GM18507 (cell line): ENCODE measurements around the gene GRB2.

ENCODE experiments used
- DNase-seq: peaks from one replicate; pipeline ENCODE4 v3.0.0; 2011; ENCODE audit warnings: low read depth; ENCODE audit not compliant: insufficient read length; ENCODE audit errors: extremely low spot score
- FAIRE-seq: peaks from 2 replicates; lab custom pipeline; 2011; peaks lifted over from hg19 to GRCh38; lab: Jason Lieb, UNC

The GRB2 gene

DNA sequence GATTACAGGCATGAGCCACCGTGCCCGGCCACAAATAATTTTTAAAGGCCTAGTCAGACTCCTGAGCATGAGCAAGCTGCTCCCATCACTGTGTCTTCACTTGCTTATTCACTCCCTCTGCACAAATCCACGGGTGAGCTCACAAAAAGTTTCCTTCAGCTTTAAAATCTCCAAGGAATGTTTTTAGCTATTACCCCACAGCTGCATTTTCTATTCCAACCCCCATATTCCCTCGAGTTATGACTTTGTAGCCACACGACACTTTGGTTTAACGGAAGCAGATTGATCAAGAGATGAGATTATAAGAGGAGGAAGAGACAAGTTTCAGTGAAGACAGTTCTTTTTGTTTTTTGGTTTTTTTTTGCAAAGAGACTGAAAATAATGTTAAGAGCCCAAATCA lies 67.1 kb downstream of the GRB2 start:
- peak; percentile 74 for FAIRE-seq
- DNase-seq, result no peak

- FAIRE-seq, result no peak
- no peak for DNase-seq
Observed at GRCh38 chr17:75335315-75335714, 70.2 kb downstream of the GRB2 start.

GRCh38 chr17:75334723-75335122 lies 70.8 kb downstream of the GRB2 start:
- FAIRE-seq (no peak), DNase-seq (no peak)

GRCh38 chr17:75331671-75332070 lies 73.8 kb downstream of the GRB2 start:
- no peak for FAIRE-seq
- DNase-seq, result no peak

GRCh38 chr17:75327757-75328156 lies 77.7 kb downstream of the GRB2 start:
- no peak for FAIRE-seq

DNA sequence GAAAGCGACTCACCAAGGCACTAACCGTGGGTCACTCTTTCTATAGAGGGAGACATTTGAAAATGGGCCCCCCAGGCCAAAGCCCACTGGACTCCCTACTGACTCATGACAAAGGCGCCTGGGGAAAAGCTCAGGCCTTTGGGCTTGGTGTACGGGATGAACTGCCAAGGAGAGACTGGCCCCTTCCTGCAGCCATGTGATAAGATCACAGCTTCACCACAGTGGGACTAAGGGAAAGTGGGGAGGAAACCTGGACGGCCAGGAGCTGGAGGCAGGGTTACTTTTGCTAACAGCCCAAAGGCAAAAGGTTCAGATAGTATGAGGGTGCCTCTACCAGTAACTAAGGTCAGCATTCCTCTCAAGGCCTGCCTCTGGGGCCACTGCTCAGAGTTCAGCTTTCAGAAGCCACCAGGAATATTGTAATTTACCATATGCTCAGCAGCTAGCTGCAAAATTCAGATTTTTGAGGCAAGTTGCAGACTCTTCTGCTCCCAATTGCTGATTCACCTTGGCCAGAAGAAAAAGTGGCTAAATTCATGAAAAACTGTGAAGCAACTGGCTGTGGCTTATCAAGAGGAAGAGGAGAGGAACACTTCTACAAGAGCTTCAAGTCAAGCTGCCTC lies 79.1 kb downstream of the GRB2 start:
- no peak for FAIRE-seq

More at GRCh38 chr17:75327757-75328156, 77.7 kb downstream of the GRB2 start:
- DNase-seq, result no peak

DNA sequence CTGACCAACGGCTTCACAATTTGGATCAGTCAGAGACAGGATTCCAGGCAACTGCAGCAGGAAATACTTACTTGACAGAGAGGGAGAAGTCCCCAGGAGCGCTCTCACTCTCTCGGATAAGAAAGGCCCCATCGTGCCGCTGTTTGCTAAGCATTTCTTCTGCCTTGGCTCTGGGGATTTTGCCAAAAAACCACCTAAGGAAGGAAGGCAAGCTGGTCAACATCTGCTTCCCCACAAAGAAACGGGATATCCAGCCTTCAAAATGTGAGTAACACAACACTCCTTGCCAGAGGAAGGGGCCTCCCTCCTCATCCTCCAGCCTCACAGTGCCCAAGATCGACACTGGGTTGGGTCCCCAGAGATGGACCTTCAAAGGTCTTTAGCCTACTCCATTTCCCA lies 79.7 kb downstream of the GRB2 start:
- FAIRE-seq, result no peak
- no peak for DNase-seq

More for the DNA sequence above, 79.1 kb downstream of the GRB2 start:
- DNase-seq, result no peak

GRCh38 chr17:75325348-75325747 lies 80.1 kb downstream of the GRB2 start:
- FAIRE-seq (no peak), DNase-seq (no peak)

- DNase-seq (no peak), FAIRE-seq (no peak)
Observed at GRCh38 chr17:75321506-75321905, 84.0 kb downstream of the GRB2 start.

DNA sequence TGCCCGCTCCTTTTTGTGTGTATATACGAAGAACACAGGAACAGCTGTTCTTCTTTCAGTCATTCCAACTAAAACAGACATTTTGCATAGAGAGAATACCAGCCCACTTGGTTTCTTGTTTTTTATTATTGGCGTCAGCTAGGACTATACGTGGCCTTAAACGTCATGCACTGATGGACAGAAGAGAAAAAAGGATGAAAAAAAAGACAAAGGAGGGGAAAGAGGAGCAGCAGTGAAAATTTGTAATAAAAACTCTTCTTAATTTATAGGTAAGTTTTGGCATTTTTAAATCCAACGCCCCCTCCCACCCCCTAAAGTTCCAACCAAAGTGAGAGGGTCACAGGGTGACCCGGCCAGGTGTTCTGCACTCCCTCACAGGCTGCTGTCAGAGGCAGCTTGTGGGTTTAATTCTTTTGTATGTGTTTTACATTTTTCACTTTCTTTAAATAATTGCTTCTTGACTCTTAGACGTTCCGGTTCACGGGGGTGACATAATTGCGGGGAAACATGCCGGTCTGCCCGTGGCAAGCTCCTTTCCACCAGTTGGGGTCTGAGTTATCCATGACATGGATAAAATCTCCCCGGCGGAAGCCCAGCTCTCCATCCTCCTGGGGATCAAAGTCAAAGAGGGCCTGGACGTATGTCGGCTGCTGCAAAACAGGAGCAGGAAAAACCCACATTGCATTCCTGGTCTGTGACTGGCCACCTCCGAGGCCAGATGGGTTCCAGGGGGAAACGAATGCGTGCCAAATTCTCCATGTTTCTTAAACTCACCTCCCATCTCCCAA lies 85.4 kb downstream of the GRB2 start:
- FAIRE-seq, result peak; percentile 87
- no peak for DNase-seq

DNA sequence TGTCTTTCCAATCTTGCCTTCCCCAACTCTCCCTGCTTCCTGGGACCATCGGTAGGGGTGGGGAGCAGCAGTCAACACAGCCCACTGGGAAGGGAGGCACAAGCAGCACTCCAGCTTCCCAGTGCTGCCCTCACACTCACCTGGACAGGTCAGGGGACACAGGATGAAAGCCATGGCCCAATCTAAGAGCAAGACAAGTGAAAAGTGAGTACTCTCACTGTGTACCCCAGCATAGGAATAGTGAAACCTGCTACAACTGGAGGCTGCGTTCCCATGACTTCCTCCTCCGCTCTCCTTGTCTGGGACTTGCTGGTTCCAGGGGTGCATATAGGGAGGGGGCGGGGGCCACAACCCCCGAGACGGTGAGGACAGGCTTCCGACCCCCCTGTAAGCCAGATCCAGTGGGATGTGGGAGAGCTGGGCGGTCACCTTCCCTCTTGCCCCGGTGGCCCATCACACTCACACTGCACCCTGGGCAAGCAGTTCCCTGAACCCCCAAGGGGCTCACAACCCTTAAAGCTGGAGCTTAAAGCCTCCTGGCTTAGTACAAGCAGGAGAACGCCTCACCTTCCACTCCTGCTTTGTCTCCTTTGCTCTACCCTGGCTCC lies 86.8 kb downstream of the GRB2 start:
- FAIRE-seq (no peak), DNase-seq (no peak)

DNA sequence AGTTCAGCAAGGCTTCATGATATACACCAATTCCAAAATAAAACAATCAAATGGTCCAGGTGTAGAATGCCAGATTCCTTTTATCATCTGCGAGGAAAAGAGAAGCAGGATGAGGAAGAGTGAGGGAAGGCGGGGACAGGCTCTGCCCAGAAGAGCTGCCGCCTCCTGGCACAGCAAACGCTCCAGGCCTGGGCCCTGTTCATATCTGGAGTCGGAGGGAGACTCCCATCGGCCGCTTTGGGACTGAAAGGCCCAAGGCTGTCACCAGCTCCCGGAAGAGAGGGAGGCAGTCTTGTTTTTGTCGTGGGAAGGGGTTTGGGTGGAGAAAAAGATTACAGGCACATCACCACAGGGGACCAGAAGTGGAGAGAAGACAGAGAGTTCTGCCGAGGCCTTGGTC lies 87.3 kb downstream of the GRB2 start:
- FAIRE-seq (no peak), DNase-seq (no peak)

- DNase-seq (no peak), FAIRE-seq (no peak)
Observed at GRCh38 chr17:75317671-75318070, 87.8 kb downstream of the GRB2 start.

- FAIRE-seq (no peak), DNase-seq (no peak)
Observed at GRCh38 chr17:75316253-75316652, 89.2 kb downstream of the GRB2 start.

DNA sequence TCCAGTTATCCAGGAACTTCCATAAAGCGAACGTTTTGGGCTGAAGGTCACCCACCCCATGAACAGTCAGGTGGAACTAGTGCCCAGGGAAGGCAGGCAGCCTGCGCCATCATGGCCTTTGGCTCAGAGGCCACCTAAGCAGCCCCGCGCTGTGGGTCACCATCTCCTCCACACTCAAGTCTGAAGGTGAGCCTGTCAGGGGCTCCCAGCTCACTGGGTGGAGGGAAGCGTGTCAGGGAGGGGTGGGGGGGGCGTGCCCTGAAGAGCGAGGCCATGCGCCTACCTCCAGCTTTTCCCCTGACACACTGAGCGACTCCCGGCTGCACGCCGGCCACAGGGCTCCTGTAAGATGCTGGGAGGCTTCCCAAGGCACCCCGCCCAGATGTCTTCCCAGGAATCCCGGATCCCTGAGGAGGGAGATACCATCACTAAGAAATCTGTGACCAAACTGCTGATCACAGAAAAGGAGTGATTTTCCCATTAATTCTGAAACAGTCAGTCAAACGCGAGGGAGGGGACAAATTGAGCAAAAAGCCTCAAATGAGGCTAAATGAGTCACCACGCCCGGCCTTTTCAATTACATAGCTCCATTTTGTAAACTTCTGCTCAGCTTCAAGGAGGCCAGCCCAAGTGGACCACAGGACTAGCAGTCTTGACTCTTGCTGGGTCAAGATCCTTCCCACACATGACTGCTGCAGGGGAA lies 89.8 kb downstream of the GRB2 start:
- FAIRE-seq, result peak; percentile 64

GRCh38 chr17:75313941-75314551 lies 91.4 kb downstream of the GRB2 start:
- FAIRE-seq (peak; percentile 74), DNase-seq (no peak)

More for the DNA sequence above, 89.8 kb downstream of the GRB2 start:
- no peak for DNase-seq

DNA sequence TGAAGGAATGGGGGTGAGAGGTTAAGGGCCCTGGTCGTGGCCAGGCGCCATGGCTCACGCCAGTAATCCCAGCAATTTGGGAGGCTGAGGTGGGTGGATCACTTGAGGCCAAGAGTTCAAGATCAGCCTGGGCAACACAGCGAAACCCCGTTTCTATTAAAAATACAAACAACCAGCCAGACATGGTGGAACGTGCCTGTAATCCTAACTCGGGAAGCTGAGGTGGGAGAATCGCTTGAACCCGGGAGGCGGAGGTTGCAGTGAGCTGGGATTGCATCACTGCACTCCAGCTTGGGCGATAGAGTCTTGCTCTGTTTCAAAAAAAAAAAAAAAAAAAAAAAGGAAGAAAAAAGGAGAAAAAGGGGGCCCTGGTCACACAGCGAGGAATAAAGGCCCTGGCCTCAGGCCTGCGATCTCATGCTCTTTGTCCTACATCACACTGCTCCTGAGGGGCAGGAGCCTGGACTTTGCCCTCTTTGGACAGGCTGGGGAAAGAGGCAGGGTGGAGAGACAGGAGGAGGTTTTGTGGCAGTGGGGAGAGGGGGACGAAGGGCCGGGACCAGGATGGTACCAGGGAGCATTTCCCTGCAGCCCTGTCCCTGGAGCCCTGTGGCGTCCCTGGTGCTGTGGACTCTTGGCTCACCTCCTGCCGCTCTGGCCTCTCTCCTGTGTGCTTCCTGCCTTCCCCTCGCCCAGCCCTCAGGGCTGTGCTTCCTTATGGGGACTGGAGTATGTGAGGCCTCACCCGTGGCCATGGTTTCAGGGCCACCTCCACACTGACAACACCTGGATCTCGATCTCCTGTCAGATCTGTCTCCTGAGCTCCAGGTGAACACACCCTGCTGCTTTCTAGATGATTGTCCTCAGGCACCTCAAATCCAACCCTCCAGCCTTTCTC lies 96.5 kb downstream of the GRB2 start:
- DNase-seq (no peak), FAIRE-seq (no peak)

DNA sequence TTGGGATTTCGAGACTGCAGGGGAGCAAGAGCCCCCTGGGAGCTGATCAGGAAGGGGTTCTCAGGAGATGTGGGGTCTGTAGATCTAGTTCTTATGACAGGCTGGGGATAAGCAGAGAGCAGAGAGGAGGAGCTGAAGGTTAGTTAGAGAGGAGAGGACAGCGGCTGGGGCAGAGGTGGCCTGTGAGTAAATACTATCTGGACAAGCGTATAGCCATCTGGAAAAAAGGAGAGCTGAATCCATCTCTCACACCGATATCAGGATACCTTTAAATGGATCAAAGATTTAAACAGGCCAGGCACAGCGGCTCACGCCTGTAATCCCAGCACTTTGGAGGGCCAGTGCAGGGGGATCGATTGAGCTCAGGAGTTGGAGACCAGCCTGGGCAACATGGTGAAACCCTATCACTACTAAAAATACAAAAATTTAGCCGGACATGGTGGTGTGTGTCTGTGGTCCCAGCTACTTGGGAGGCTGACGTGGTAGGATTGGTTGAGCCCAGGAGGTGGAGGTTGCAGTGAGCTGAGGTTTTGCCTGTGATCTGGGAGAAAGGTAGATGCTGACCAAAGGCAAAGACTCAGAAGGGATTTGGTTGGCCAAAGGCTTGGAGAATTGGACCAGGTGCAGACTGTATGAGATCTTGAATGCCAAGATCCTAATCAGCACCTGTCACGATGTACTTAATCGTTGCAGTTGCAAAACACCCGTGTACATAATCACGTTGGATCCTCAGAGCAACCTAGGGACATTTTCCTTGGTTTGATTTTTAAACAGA lies 97.3 kb downstream of the GRB2 start:
- no peak for FAIRE-seq
- no peak for DNase-seq
